Measurements from ENCODE around the gene CDR2L.

Gene CDR2L

GRCh38 chr17:75009139-75009724 is 21.8 kb downstream of the CDR2L start:
- H3K9ac ChIP-seq (ENCODE audit: low read depth in 1 of 2, low read length in 2 of 2) = no peak overlapping the region
- H3K36me3 ChIP-seq (ENCODE audit: control insufficient read depth in 2 of 2, insufficient read depth in 2 of 2, low read length in 2 of 2) = no peaks in the 10 kb centered on the region

GRCh38 chr17:75010683-75011400 is 23.4 kb downstream of the CDR2L start:
- Histone ChIP-seq H3K36me3 (ENCODE audit: control insufficient read depth in 2 of 2, insufficient read depth in 2 of 2, low read length in 2 of 2) (no peaks in the 10 kb centered on the region), H3K9me3 (ENCODE audit: control insufficient read depth in 2 of 2, low read length in 2 of 2) (no peaks in the 10 kb centered on the region), H3K27me3 (ENCODE audit: control insufficient read depth in 2 of 2, insufficient read depth in 2 of 2, low read length in 2 of 2) (peaks cover 0 to 2% of the 10 kb centered on the region in 2 donors), H3K4me3 (ENCODE audit: low read length in 2 of 2) (no peak overlapping the region), H3K27ac (ENCODE audit: low read depth in 2 of 2, low read length in 2 of 2) (peak overlapping the region; percentile 84 to 89), H3K4me1 (ENCODE audit: control insufficient read depth in 2 of 2, insufficient read depth in 2 of 2, low read length in 2 of 2) (peaks cover 19 to 31% of the 10 kb centered on the region in 2 donors), H3K9ac (ENCODE audit: low read depth in 1 of 2, low read length in 2 of 2) (peak overlapping the region in 1 of 2 donors; percentile 75)

More at GRCh38 chr17:75009139-75009724, 21.8 kb downstream of the CDR2L start:
- H3K4me3 ChIP-seq (ENCODE audit: low read length in 2 of 2) = no peak overlapping the region
- peaks cover 19 to 31% of the 10 kb centered on the region in 2 donors for H3K4me1 ChIP-seq (ENCODE audit: control insufficient read depth in 2 of 2, insufficient read depth in 2 of 2, low read length in 2 of 2)
- H3K9me3 ChIP-seq (ENCODE audit: control insufficient read depth in 2 of 2, low read length in 2 of 2) = no peaks in the 10 kb centered on the region
- H3K27ac ChIP-seq (ENCODE audit: low read depth in 2 of 2, low read length in 2 of 2) = peak overlapping the region; percentile 37 to 38
- H3K27me3 ChIP-seq (ENCODE audit: control insufficient read depth in 2 of 2, insufficient read depth in 2 of 2, low read length in 2 of 2) = peaks cover 0 to 2% of the 10 kb centered on the region in 2 donors

DNA sequence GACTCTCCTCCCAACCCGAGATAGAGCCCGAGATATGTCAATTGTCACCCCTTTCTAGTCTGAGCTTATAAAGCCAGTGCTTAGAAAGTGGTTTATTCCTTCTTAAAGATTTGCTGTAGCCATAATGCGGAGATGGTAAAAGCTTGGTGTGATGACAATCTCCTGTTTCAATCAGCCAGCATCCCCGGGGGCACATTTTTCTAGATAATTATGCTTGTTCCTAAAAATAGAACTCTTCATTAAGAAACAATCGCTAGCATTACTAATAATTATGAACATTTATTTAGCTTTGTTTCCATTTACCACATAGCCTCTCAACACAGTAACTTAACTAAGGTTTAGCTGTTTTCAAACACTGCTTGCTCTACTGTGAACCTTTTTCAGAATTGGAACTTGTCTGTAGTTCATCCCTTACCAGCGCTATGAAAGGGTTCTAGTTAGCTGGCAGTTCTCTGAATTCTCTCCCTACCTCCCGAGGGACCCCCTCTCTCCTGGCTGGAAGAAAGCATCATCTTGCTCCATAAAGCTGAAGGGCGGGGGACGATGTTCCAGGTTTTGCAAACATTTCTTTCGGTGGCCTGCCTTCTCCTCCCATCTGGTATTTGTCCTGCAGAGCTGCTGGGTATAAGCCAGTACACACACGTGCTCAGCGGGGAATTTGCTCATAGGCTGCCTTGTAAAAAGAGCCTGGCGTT is 24.1 kb downstream of the CDR2L start:
- Histone ChIP-seq H3K9me3 (ENCODE audit: control insufficient read depth in 2 of 2, low read length in 2 of 2) (no peaks in the 10 kb centered on the region), H3K4me1 (ENCODE audit: control insufficient read depth in 2 of 2, insufficient read depth in 2 of 2, low read length in 2 of 2) (peaks cover 19 to 31% of the 10 kb centered on the region in 2 donors), H3K9ac (ENCODE audit: low read depth in 1 of 2, low read length in 2 of 2) (peak overlapping the region; percentile 27 to 75), H3K4me3 (ENCODE audit: low read length in 2 of 2) (peak overlapping the region; percentile 84 to 91), H3K36me3 (ENCODE audit: control insufficient read depth in 2 of 2, insufficient read depth in 2 of 2, low read length in 2 of 2) (no peaks in the 10 kb centered on the region), H3K27me3 (ENCODE audit: control insufficient read depth in 2 of 2, insufficient read depth in 2 of 2, low read length in 2 of 2) (peaks cover 0 to 2% of the 10 kb centered on the region in 2 donors), H3K27ac (ENCODE audit: low read depth in 2 of 2, low read length in 2 of 2) (peak overlapping the region; percentile 84 to 89)

- H3K4me1 ChIP-seq (ENCODE audit: control insufficient read depth in 2 of 2, insufficient read depth in 2 of 2, low read length in 2 of 2) = peaks cover 19 to 31% of the 10 kb centered on the region in 2 donors
- peaks cover 0 to 2% of the 10 kb centered on the region in 2 donors for H3K27me3 ChIP-seq (ENCODE audit: control insufficient read depth in 2 of 2, insufficient read depth in 2 of 2, low read length in 2 of 2)
- peak overlapping the region; percentile 84 to 89 for H3K27ac ChIP-seq (ENCODE audit: low read depth in 2 of 2, low read length in 2 of 2)
- H3K4me3 ChIP-seq (ENCODE audit: low read length in 2 of 2) = peak overlapping the region; percentile 84 to 91
- no peaks in the 10 kb centered on the region for H3K36me3 ChIP-seq (ENCODE audit: control insufficient read depth in 2 of 2, insufficient read depth in 2 of 2, low read length in 2 of 2)
- no peaks in the 10 kb centered on the region for H3K9me3 ChIP-seq (ENCODE audit: control insufficient read depth in 2 of 2, low read length in 2 of 2)
- peak overlapping the region; percentile 68 to 75 for H3K9ac ChIP-seq (ENCODE audit: low read depth in 1 of 2, low read length in 2 of 2)
These were observed 24.6 kb downstream of the CDR2L start for GRCh38 chr17:75012096-75012345.

DNA sequence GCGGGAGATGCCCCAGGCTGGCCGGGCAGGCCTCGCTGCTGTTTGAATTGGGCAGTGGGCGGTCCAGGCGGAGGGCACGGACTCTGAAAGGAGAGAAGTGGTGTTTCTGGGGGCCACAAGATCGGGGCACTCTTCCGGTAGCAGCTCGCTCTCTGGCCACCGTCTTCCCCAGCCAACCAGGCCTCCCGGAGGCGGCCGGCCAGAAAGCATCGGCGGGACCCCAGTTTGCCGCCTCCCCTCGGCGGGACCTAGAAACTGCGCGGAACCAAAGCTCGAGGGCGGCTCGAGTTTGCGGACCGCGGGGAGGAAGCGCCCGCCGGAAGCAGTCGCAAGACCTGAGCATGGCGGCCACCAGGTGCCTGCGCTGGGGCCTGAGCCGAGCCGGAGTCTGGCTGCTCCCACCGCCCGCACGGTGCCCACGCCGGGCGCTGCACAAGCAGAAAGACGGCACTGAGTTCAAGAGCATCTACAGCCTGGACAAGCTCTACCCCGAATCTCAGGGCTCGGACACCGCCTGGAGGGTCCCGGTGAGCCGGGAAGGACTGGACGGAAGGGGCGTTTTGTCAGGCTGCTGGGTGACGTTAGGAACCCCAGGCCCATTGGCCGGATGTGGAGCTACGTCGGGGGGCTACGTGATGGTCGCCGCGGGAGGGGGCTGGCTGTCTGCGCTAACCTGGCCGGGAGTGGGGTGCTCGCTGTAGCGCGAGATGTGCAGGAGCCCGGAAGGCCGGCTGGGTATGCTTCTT is 25.1 kb downstream of the CDR2L start, which contains the start of gene MRPL58:
Gene MRPL58 (plus strand): TSS at position 325 of the 746 bp plus-strand sequence. CDS start 17 bp downstream, at position 342.
- Histone ChIP-seq H3K27ac (ENCODE audit: low read depth in 2 of 2, low read length in 2 of 2) (peak within 1 kb of the TSS; percentile 84 to 89), H3K9me3 (ENCODE audit: control insufficient read depth in 2 of 2, low read length in 2 of 2) (no peaks in the 10 kb centered on the region), H3K4me1 (ENCODE audit: control insufficient read depth in 2 of 2, insufficient read depth in 2 of 2, low read length in 2 of 2) (peaks cover 19 to 31% of the 10 kb centered on the region in 2 donors), H3K36me3 (ENCODE audit: control insufficient read depth in 2 of 2, insufficient read depth in 2 of 2, low read length in 2 of 2) (no peaks in the 10 kb centered on the region), H3K9ac (ENCODE audit: low read depth in 1 of 2, low read length in 2 of 2) (peak within 1 kb of the TSS; percentile 75 to 76), H3K4me3 (ENCODE audit: low read length in 2 of 2) (peak within 1 kb of the TSS; percentile 84 to 91), H3K27me3 (ENCODE audit: control insufficient read depth in 2 of 2, insufficient read depth in 2 of 2, low read length in 2 of 2) (peaks cover 0 to 1% of the 10 kb centered on the region in 2 donors)

DNA sequence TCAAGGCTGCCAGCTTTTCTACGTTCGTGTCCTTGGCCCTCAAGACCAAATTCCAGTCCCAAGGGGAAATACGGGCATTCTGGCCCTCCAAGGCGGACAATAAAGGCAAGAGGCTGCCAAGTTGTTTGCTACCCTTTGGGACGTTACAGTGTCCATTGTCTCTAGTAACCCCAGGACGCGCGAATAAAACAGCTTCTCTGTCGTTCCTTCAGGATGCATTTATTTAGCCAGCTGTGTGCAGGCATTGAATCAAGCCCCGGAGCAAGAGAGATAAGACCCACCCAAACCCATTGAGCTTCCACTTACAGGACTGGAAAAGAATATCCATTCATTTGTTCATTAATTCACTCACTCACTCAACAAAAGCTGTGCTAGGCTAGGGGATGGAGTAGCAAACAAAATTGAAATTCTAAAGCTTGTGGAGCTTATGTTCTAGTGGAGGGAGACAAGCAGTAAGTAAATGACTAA is 25.7 kb downstream of the CDR2L start:
- no peaks in the 10 kb centered on the region for H3K36me3 ChIP-seq (ENCODE audit: control insufficient read depth in 2 of 2, insufficient read depth in 2 of 2, low read length in 2 of 2)
- H3K9me3 ChIP-seq (ENCODE audit: control insufficient read depth in 2 of 2, low read length in 2 of 2) = no peaks in the 10 kb centered on the region
- peak overlapping the region; percentile 75 to 76 for H3K9ac ChIP-seq (ENCODE audit: low read depth in 1 of 2, low read length in 2 of 2)
- H3K27me3 ChIP-seq (ENCODE audit: control insufficient read depth in 2 of 2, insufficient read depth in 2 of 2, low read length in 2 of 2) = no peaks in the 10 kb centered on the region
- peak overlapping the region in 1 of 2 donors; percentile 89 for H3K27ac ChIP-seq (ENCODE audit: low read depth in 2 of 2, low read length in 2 of 2)
- peaks cover 19 to 31% of the 10 kb centered on the region in 2 donors for H3K4me1 ChIP-seq (ENCODE audit: control insufficient read depth in 2 of 2, insufficient read depth in 2 of 2, low read length in 2 of 2)
- peak overlapping the region; percentile 84 to 91 for H3K4me3 ChIP-seq (ENCODE audit: low read length in 2 of 2)

DNA sequence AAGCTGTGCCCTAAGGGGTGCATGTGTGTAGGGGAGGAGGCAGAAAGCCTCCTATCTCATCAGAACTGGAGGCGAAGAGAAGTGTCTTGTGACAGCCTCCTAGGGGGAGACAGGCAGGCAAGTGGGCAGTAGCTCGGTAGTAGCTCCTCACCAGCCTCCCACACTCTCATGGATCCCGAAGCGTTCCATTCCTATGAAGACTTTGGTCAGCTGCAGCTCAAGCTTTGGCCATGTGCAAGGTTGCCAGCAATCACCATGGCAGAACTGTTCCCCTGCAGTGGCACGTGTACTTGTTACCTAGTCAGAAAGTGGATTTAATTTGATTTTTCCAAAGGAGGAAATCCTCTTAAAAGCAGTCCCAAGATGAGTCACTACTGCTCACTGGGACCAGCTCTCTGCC is 31.7 kb downstream of the CDR2L start:
- H3K4me3 ChIP-seq (ENCODE audit: low read length in 2 of 2) = no peak overlapping the region
- H3K9ac ChIP-seq (ENCODE audit: low read depth in 1 of 2, low read length in 2 of 2) = no peak overlapping the region
- no peak overlapping the region for H3K27ac ChIP-seq (ENCODE audit: low read depth in 2 of 2, low read length in 2 of 2)
- no peaks in the 10 kb centered on the region for H3K9me3 ChIP-seq (ENCODE audit: control insufficient read depth in 2 of 2, low read length in 2 of 2)
- H3K36me3 ChIP-seq (ENCODE audit: control insufficient read depth in 2 of 2, insufficient read depth in 2 of 2, low read length in 2 of 2) = peaks cover 16 to 33% of the 10 kb centered on the region in 2 donors
- H3K27me3 ChIP-seq (ENCODE audit: control insufficient read depth in 2 of 2, insufficient read depth in 2 of 2, low read length in 2 of 2) = no peaks in the 10 kb centered on the region
- no peaks in the 10 kb centered on the region for H3K4me1 ChIP-seq (ENCODE audit: control insufficient read depth in 2 of 2, insufficient read depth in 2 of 2, low read length in 2 of 2)

DNA sequence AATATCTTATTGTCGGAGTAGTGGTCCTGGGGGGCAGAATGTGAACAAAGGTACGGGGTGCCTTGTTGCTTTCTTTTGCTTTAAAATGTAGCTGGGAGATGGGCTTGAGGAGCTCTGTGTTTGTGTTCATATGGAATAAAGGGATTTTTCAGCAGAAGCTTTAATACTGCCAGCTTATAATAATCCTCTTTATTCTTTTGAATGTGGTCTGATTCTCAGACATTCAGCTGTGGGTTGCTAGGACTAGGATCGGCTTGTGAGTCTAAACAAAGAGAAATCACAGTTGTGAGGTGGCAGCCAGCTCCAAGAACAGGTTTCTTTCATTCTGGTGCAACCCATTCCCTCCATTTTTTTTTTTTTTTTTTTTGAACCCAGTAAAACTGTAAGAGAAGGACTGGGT is 32.3 kb downstream of the CDR2L start:
- no peaks in the 10 kb centered on the region for H3K27me3 ChIP-seq (ENCODE audit: control insufficient read depth in 2 of 2, insufficient read depth in 2 of 2, low read length in 2 of 2)
- no peak overlapping the region for H3K4me3 ChIP-seq (ENCODE audit: low read length in 2 of 2)
- H3K27ac ChIP-seq (ENCODE audit: low read depth in 2 of 2, low read length in 2 of 2) = no peak overlapping the region
- no peaks in the 10 kb centered on the region for H3K9me3 ChIP-seq (ENCODE audit: control insufficient read depth in 2 of 2, low read length in 2 of 2)
- peaks cover 16 to 33% of the 10 kb centered on the region in 2 donors for H3K36me3 ChIP-seq (ENCODE audit: control insufficient read depth in 2 of 2, insufficient read depth in 2 of 2, low read length in 2 of 2)
- no peaks in the 10 kb centered on the region for H3K4me1 ChIP-seq (ENCODE audit: control insufficient read depth in 2 of 2, insufficient read depth in 2 of 2, low read length in 2 of 2)
- no peak overlapping the region for H3K9ac ChIP-seq (ENCODE audit: low read depth in 1 of 2, low read length in 2 of 2)

DNA sequence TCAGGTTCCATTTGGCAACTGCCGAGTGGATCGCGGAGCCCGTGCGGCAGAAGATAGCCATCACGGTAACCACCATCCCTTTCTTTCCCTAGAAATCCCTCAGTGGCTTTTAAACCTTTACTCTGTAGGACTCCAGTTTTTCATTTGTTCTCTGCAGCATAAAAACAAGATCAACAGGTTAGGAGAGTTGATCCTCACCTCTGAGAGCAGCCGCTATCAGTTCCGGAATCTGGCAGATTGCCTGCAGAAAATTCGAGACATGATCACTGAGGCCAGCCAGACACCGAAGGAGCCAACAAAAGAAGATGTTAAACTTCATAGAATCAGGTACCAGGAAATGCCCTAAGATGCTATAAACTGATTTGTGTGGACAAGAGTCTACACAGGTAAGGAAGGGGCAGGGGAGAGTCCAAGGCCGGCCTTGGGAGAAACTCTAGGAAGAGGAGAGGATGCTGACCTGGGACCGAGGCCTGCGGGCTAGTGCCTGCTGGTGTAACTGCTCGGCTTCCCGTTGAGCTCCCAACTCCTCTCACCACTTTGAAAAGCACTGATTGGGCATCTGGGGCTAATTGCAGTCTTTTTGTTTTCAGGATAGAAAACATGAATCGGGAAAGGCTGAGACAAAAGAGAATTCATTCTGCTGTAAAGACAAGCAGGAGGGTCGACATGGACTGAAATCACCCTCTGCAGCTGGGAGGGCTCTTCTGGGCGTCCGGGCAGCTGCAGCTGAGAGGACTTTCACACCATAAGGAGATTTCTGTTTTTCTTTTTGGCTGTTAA is 33.1 kb downstream of the CDR2L start:
- Histone ChIP-seq H3K9ac (ENCODE audit: low read depth in 1 of 2, low read length in 2 of 2) (no peak overlapping the region), H3K36me3 (ENCODE audit: control insufficient read depth in 2 of 2, insufficient read depth in 2 of 2, low read length in 2 of 2) (peaks cover 16 to 33% of the 10 kb centered on the region in 2 donors)

More for the DNA sequence above, 33.1 kb downstream of the CDR2L start:
- no peak overlapping the region for H3K4me3 ChIP-seq (ENCODE audit: low read length in 2 of 2)
- H3K9me3 ChIP-seq (ENCODE audit: control insufficient read depth in 2 of 2, low read length in 2 of 2) = no peaks in the 10 kb centered on the region
- H3K27me3 ChIP-seq (ENCODE audit: control insufficient read depth in 2 of 2, insufficient read depth in 2 of 2, low read length in 2 of 2) = no peaks in the 10 kb centered on the region
- H3K4me1 ChIP-seq (ENCODE audit: control insufficient read depth in 2 of 2, insufficient read depth in 2 of 2, low read length in 2 of 2) = no peaks in the 10 kb centered on the region
- no peak overlapping the region for H3K27ac ChIP-seq (ENCODE audit: low read depth in 2 of 2, low read length in 2 of 2)

Measured in mucosa of rectum (tissue), 2 donors.